H9 (cell line): ENCODE measurements around the gene GLRA3. TPM values are rescaled to one million over a fixed set of nuclear protein-coding genes. Genes with fewer than 3 reads are reported as not detected.

ENCODE experiments used
- DNase-seq: peaks from one replicate; pipeline ENCODE4 v3.0.0-alpha.2; 2017
- H2AFZ ChIP-seq: one replicate; pipeline ENCODE4 v1.6.1; 2013; ENCODE audit warnings: mild to moderate bottlenecking, low read length, control low read depth, moderate library complexity
- H2AK5ac ChIP-seq: 2 replicates; pipeline ENCODE4 v1.6.1; 2013; ENCODE audit warnings: low read length, control low read depth, mixed read lengths; ENCODE audit not compliant: insufficient read length
- H2BK120ac ChIP-seq: one replicate; pipeline ENCODE4 v1.6.1; 2013; ENCODE audit warnings: low read depth, mild to moderate bottlenecking, low read length, control low read depth, inconsistent platforms; ENCODE audit not compliant: poor library complexity, severe bottlenecking
- H2BK12ac ChIP-seq: 2 replicates; pipeline ENCODE4 v1.6.1; 2013; ENCODE audit warnings: low read length, control low read depth, mixed read lengths, low read depth; ENCODE audit not compliant: insufficient read length
- H2BK15ac ChIP-seq: 2 replicates; pipeline ENCODE4 v1.6.1; 2013; ENCODE audit warnings: low read depth, low read length, control low read depth
- H2BK20ac ChIP-seq: one replicate; pipeline ENCODE4 v1.6.1; 2013; ENCODE audit warnings: low read depth, mild to moderate bottlenecking, low read length, control low read depth, inconsistent platforms; ENCODE audit not compliant: poor library complexity, severe bottlenecking
- H2BK5ac ChIP-seq: 2 replicates; pipeline ENCODE4 v1.6.1; 2013; ENCODE audit warnings: low read length, control low read depth, mixed read lengths; ENCODE audit not compliant: insufficient read length
- H3K14ac ChIP-seq: 2 replicates; pipeline ENCODE4 v1.6.1; 2013; ENCODE audit warnings: low read length, control low read depth; ENCODE audit not compliant: insufficient read depth
- H3K18ac ChIP-seq: 2 replicates; pipeline ENCODE4 v1.6.1; 2013; ENCODE audit warnings: low read depth, mild to moderate bottlenecking, mixed read lengths, low read length, control low read depth; ENCODE audit not compliant: insufficient read length
- H3K23ac ChIP-seq: 2 replicates; pipeline ENCODE4 v1.6.1; 2013; ENCODE audit warnings: low read length, control low read depth, mixed read lengths, low read depth; ENCODE audit not compliant: insufficient read length
- H3K23me2 ChIP-seq: 2 replicates; pipeline ENCODE4 v1.6.1; 2013; ENCODE audit warnings: low read depth, mild to moderate bottlenecking, mixed read lengths, low read length, control low read depth; ENCODE audit not compliant: insufficient read length, poor library complexity, severe bottlenecking
- H3K27ac ChIP-seq: 2 replicates; pipeline ENCODE4 v1.5.1; 2013; ENCODE audit warnings: low read length, control low read depth, mixed read lengths, low read depth; ENCODE audit not compliant: insufficient read length
- H3K27me3 ChIP-seq: 2 replicates; pipeline ENCODE4 v1.6.1; 2013; ENCODE audit warnings: low read length, control low read depth, inconsistent platforms; ENCODE audit not compliant: insufficient read depth
- H3K4ac ChIP-seq: 2 replicates; pipeline ENCODE4 v1.6.1; 2013; ENCODE audit warnings: low read depth, mild to moderate bottlenecking, control low read depth, inconsistent platforms, low read length, moderate library complexity
- H3K4me1 ChIP-seq: 2 replicates; pipeline ENCODE4 v1.6.1; 2013; ENCODE audit warnings: low read length, control low read depth, inconsistent platforms; ENCODE audit not compliant: insufficient read depth
- H3K4me2 ChIP-seq: 2 replicates; pipeline ENCODE4 v1.6.1; 2013; ENCODE audit warnings: low read length, control low read depth, mixed read lengths; ENCODE audit not compliant: insufficient read length, insufficient read depth
- H3K56ac ChIP-seq: 2 replicates; pipeline ENCODE4 v1.6.1; 2013; ENCODE audit warnings: low read depth, mild to moderate bottlenecking, mixed read lengths, low read length, control low read depth; ENCODE audit not compliant: insufficient read length
- H3K79me1 ChIP-seq: 2 replicates; pipeline ENCODE4 v1.6.1; 2013; ENCODE audit warnings: low read depth, mild to moderate bottlenecking, moderate library complexity, low read length, control low read depth, inconsistent platforms; ENCODE audit not compliant: insufficient read depth, poor library complexity, severe bottlenecking
- H3K79me2 ChIP-seq: 2 replicates; pipeline ENCODE4 v1.6.1; 2013; ENCODE audit warnings: low read length, control low read depth, inconsistent platforms; ENCODE audit not compliant: insufficient read depth
- H3K9ac ChIP-seq: 2 replicates; pipeline ENCODE4 v1.6.1; 2013; ENCODE audit warnings: low read length, control low read depth, mixed read lengths; ENCODE audit not compliant: insufficient read length; ENCODE audit errors: extremely low read depth
- H3K9me3 ChIP-seq: one replicate; pipeline ENCODE4 v1.6.1; 2013; ENCODE audit warnings: low read depth, low read length, inconsistent platforms; ENCODE audit not compliant: control insufficient read depth
- H3T11ph ChIP-seq: one replicate; pipeline ENCODE4 v1.6.1; 2013; ENCODE audit warnings: mild to moderate bottlenecking, low read length, control low read depth, inconsistent platforms
- H4K20me1 ChIP-seq: one replicate; pipeline ENCODE4 v1.6.1; 2013; ENCODE audit not compliant: control insufficient read depth, insufficient read length, insufficient read depth
- H4K5ac ChIP-seq: 2 replicates; pipeline ENCODE4 v1.6.1; 2013; ENCODE audit warnings: low read depth, mild to moderate bottlenecking, mixed read lengths, low read length, control low read depth; ENCODE audit not compliant: insufficient read length
- H4K8ac ChIP-seq: replicated peaks from 2 replicates; pipeline ENCODE4 v1.6.1; 2013; ENCODE audit warnings: low read length, control low read depth, mixed read lengths, low read depth; ENCODE audit not compliant: insufficient read length
- H4K91ac ChIP-seq: 2 replicates; pipeline ENCODE4 v1.6.1; 2013; ENCODE audit warnings: low read depth, mild to moderate bottlenecking, moderate library complexity, mixed read lengths, low read length, control low read depth; ENCODE audit not compliant: insufficient read length
- H3K27ac Mint-ChIP-seq, 3 experiments: 2 replicates in 2 of 3; 3 replicates in 1 of 3; pipeline ENCODE4 v1.8.0; 2020 to 2021; ENCODE audit warnings: mixed read lengths in 3 of 3, mild to moderate bottlenecking in 1 of 3, moderate library complexity in 1 of 3
- H3K27me3 Mint-ChIP-seq: 2 replicates; pipeline ENCODE4 v1.8.0; 2021; ENCODE audit warnings: low read depth, mild to moderate bottlenecking, moderate library complexity, mixed read lengths
- H3K36me3 Mint-ChIP-seq, 3 experiments: 2 replicates in 2 of 3; 3 replicates in 1 of 3; pipeline ENCODE4 v1.8.0; 2020 to 2021; ENCODE audit warnings: low read depth in 3 of 3, mixed read lengths in 3 of 3; ENCODE audit not compliant: insufficient read depth in 1 of 3
- H3K4me1 Mint-ChIP-seq, 2 experiments: 2 replicates each; pipeline ENCODE4 v1.8.0; 2020; ENCODE audit warnings: mixed read lengths in 2 of 2
- H3K4me3 Mint-ChIP-seq, 2 experiments: 2 replicates in 1 of 2; 3 replicates in 1 of 2; pipeline ENCODE4 v1.8.0; 2020 to 2021; ENCODE audit warnings: mild to moderate bottlenecking in 2 of 2, mixed read lengths in 2 of 2, moderate library complexity in 1 of 2
- H3K9me3 Mint-ChIP-seq, 2 experiments: 2 replicates in 1 of 2; 3 replicates in 1 of 2; pipeline ENCODE4 v1.8.0; 2020; ENCODE audit warnings: mild to moderate bottlenecking in 2 of 2, mixed read lengths in 2 of 2, moderate library complexity in 1 of 2
- WGBS: extraction: QIAGEN DNeasy Blood & Tissue Kit; methylation state at CpG from one replicate; pipeline ENCODE4 v1.1.7; 2013; ENCODE audit warnings: missing lambda C conversion rate, low lambda C conversion rate, mixed read lengths; ENCODE audit not compliant: insufficient read length; ENCODE audit errors: extremely low coverage; 5-methylcytosine and 5-hydroxymethylcytosine counted together
- total RNA-seq: library from RNA; stranded (reverse); gene quantifications from 2 replicates; pipeline ENCODE4 v1.2.1, GENCODE V29; 2021
- TF ChIP-seq, protein P1 (sequence below): fragments of 200-600 bp; sonication (generic); conservative IDR thresholded peaks from 3 replicates; pipeline ENCODE4 v1.8.0; 2021; ENCODE audit warnings: antibody characterized with exemption, mild to moderate bottlenecking

GLRA3 gene
- total RNA-seq, 1 experiment from 2014 or later: 0.09 TPM

DNA sequence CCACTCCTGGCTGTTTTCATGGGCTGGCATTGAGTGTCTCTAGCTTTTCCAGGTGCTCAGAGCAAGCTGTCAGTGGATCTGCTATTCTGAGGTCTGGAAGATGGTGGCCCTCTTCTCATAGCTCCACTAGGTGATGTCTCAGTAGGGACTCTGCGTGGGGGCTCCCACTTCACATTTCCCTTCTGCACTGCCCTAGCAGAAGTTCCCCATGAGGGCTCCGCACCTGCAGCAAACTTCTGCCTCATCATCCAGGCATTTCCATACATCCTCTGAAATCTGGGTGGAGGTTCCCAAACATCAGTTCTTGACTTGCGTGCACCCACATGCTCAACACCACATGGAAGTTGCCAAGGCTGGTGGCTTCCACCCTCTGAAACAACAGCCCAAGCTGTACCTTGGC, 13.8 kb downstream of the GLRA3 start:
- no peak overlapping the region for H2AFZ ChIP-seq
- Mint-ChIP-seq H3K36me3 (peaks cover 9 to 28% (median 14%) of the 10 kb centered on the region in 3 experiments), H3K27me3 (no peaks in the 10 kb centered on the region), H3K27ac (no peak overlapping the region), H3K4me3 (no peak overlapping the region), H3K9me3 (peaks cover 32 to 38% of the 10 kb centered on the region in 2 experiments), H3K4me1 (peaks cover 4 to 10% of the 10 kb centered on the region in 2 experiments)
- H2BK120ac ChIP-seq: no peak overlapping the region
- no CpG with 5 or more reads among the region's 3 CpGs for WGBS
- H3K23me2 ChIP-seq: no peaks in the 10 kb centered on the region
- no peak overlapping the region for H3K27ac ChIP-seq
- peaks cover 9% of the 10 kb centered on the region for H3K9me3 ChIP-seq
- no peak overlapping the region for H4K5ac ChIP-seq
- no peaks in the 10 kb centered on the region for H3K79me1 ChIP-seq
- no peaks in the 10 kb centered on the region for H4K20me1 ChIP-seq
- no peak overlapping the region for H2BK12ac ChIP-seq
- no peak overlapping the region for H3K4me2 ChIP-seq
- H3K14ac ChIP-seq: no peak overlapping the region
- no peak overlapping the region for H3K9ac ChIP-seq
- DNase-seq: no peak
- H3K79me2 ChIP-seq: no peaks in the 10 kb centered on the region
- no peaks in the 10 kb centered on the region for H3K27me3 ChIP-seq
- H2BK15ac ChIP-seq: no peak overlapping the region
- no peak overlapping the region for H4K8ac ChIP-seq
- H2AK5ac ChIP-seq: no peak overlapping the region
- no peak overlapping the region for H3K56ac ChIP-seq
- no peak overlapping the region for H3K23ac ChIP-seq
- TF ChIP-seq, protein P1, sequence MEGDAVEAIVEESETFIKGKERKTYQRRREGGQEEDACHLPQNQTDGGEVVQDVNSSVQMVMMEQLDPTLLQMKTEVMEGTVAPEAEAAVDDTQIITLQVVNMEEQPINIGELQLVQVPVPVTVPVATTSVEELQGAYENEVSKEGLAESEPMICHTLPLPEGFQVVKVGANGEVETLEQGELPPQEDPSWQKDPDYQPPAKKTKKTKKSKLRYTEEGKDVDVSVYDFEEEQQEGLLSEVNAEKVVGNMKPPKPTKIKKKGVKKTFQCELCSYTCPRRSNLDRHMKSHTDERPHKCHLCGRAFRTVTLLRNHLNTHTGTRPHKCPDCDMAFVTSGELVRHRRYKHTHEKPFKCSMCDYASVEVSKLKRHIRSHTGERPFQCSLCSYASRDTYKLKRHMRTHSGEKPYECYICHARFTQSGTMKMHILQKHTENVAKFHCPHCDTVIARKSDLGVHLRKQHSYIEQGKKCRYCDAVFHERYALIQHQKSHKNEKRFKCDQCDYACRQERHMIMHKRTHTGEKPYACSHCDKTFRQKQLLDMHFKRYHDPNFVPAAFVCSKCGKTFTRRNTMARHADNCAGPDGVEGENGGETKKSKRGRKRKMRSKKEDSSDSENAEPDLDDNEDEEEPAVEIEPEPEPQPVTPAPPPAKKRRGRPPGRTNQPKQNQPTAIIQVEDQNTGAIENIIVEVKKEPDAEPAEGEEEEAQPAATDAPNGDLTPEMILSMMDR: no peak
- no peak overlapping the region for H2BK20ac ChIP-seq
- no peak overlapping the region for H4K91ac ChIP-seq
- no peak overlapping the region for H2BK5ac ChIP-seq
- H3K4ac ChIP-seq: no peak overlapping the region
- H3T11ph ChIP-seq: no peak overlapping the region
- H3K4me1 ChIP-seq: no peaks in the 10 kb centered on the region; the same call in 1 of the 2 replicates
- no peak overlapping the region for H3K18ac ChIP-seq
